HUES48 (cell line): ENCODE measurements around the gene SYAP1.

Experiments used
- H3K27ac ChIP-seq: one replicate; pipeline ENCODE4 v1.7.0; 2013; ENCODE audit warnings: low read depth, low read length, inconsistent platforms
- H3K27me3 ChIP-seq: 2 replicates; pipeline ENCODE4 v1.6.1; 2013; ENCODE audit warnings: mild to moderate bottlenecking, low read length; ENCODE audit not compliant: control insufficient read depth, insufficient read depth
- H3K36me3 ChIP-seq: 2 replicates; pipeline ENCODE4 v1.6.1; 2013; ENCODE audit warnings: low read length; ENCODE audit not compliant: control insufficient read depth, insufficient read depth
- H3K4me1 ChIP-seq: 2 replicates; pipeline ENCODE4 v1.6.1; 2013; ENCODE audit warnings: mild to moderate bottlenecking, low read length; ENCODE audit not compliant: control insufficient read depth, insufficient read depth
- H3K4me3 ChIP-seq: 2 replicates; pipeline ENCODE4 v1.5.1; 2013; ENCODE audit warnings: mild to moderate bottlenecking, low read depth, low read length
- H3K9ac ChIP-seq: 2 replicates; pipeline ENCODE4 v1.6.1; 2013; ENCODE audit warnings: mild to moderate bottlenecking, low read depth, low read length, moderate library complexity
- H3K9me3 ChIP-seq: 2 replicates; pipeline ENCODE4 v1.6.1; 2013; ENCODE audit warnings: low read length; ENCODE audit not compliant: control insufficient read depth, insufficient read depth

Gene SYAP1

GRCh38 chrX:16804923-16805464, 85.6 kb downstream of the SYAP1 start:
- no peak overlapping the region for H3K4me3 ChIP-seq
- H3K36me3 ChIP-seq: peaks cover 47% of the 10 kb centered on the region
- H3K9ac ChIP-seq: no peak overlapping the region
- H3K4me1 ChIP-seq: peaks cover 11% of the 10 kb centered on the region
- no peak overlapping the region for H3K27ac ChIP-seq
- H3K27me3 ChIP-seq: no peaks in the 10 kb centered on the region
- no peaks in the 10 kb centered on the region for H3K9me3 ChIP-seq

GRCh38 chrX:16807548-16807947, 88.1 kb downstream of the SYAP1 start:
- peaks cover 11% of the 10 kb centered on the region for H3K4me1 ChIP-seq
- H3K9ac ChIP-seq: no peak overlapping the region
- H3K4me3 ChIP-seq: no peak overlapping the region
- H3K9me3 ChIP-seq: no peaks in the 10 kb centered on the region
- H3K36me3 ChIP-seq: peaks cover 44% of the 10 kb centered on the region
- no peak overlapping the region for H3K27ac ChIP-seq
- no peaks in the 10 kb centered on the region for H3K27me3 ChIP-seq

GRCh38 chrX:16807976-16808542, 88.6 kb downstream of the SYAP1 start:
- Histone ChIP-seq H3K36me3 (peaks cover 44% of the 10 kb centered on the region), H3K9ac (no peak overlapping the region), H3K4me1 (peaks cover 11% of the 10 kb centered on the region), H3K4me3 (no peak overlapping the region), H3K27me3 (no peaks in the 10 kb centered on the region), H3K27ac (no peak overlapping the region), H3K9me3 (no peaks in the 10 kb centered on the region)

- H3K27ac ChIP-seq: no peak overlapping the region
- no peak overlapping the region for H3K4me3 ChIP-seq
- H3K4me1 ChIP-seq: no peaks in the 10 kb centered on the region
Measured at GRCh38 chrX:16814597-16814996, 95.2 kb downstream of the SYAP1 start.

More at GRCh38 chrX:16814597-16814996, 95.2 kb downstream of the SYAP1 start:
- Histone ChIP-seq H3K9ac (no peak overlapping the region), H3K9me3 (no peaks in the 10 kb centered on the region), H3K27me3 (no peaks in the 10 kb centered on the region), H3K36me3 (peaks cover 66% of the 10 kb centered on the region)
